BE2C (cell line): ENCODE results near the gene METTL26.

Experiments used
- DNase-seq: peaks from one replicate; pipeline ENCODE4 v3.0.0-alpha.2; 2020
- H3K27me3 ChIP-seq: fragments of 250-450 bp; sonication (Bioruptor Pico); 2 replicates; pipeline ENCODE4 v1.5.1; 2020; ENCODE audit warnings: mild to moderate bottlenecking
- H3K36me3 ChIP-seq: fragments of 250-450 bp; sonication (Bioruptor Pico); 2 replicates; pipeline ENCODE4 v1.5.1; 2020; ENCODE audit warnings: mild to moderate bottlenecking
- H3K4me1 ChIP-seq: fragments of 250-450 bp; sonication (Bioruptor Pico); 2 replicates; pipeline ENCODE4 v1.5.1; 2020
- H3K4me3 ChIP-seq: 2 replicates; pipeline ENCODE4 v1.5.1; 2011; ENCODE audit warnings: low read depth, low read length
- H3K9me3 ChIP-seq: fragments of 250-450 bp; sonication (Bioruptor Pico); 2 replicates; pipeline ENCODE4 v1.5.1; 2020
- CTCF ChIP-seq: IDR thresholded peaks from 2 replicates; pipeline ENCODE4 v1.5.1; 2012; ENCODE audit warnings: mild to moderate bottlenecking, low read depth, low read length

Gene METTL26

GRCh38 chr16:647173-647902 is 11.2 kb upstream of the METTL26 start:
- TF ChIP-seq CTCF = no peak
- DNase-seq = no peak
- Histone ChIP-seq H3K27me3 (no peaks in the 10 kb centered on the region), H3K4me1 (peaks cover 2% of the 10 kb centered on the region; the same call in 1 of the 2 replicates), H3K4me3 (no peak overlapping the region), H3K36me3 (no peaks in the 10 kb centered on the region), H3K9me3 (no peaks in the 10 kb centered on the region)

GRCh38 chr16:646679-647172 is 10.6 kb upstream of the METTL26 start:
- no peaks in the 10 kb centered on the region for H3K9me3 ChIP-seq
- no peak for DNase-seq
- no peak overlapping the region for H3K4me3 ChIP-seq
- H3K36me3 ChIP-seq = no peaks in the 10 kb centered on the region
- no peak for TF ChIP-seq CTCF
- peaks cover 2% of the 10 kb centered on the region; the same call in 1 of the 2 replicates for H3K4me1 ChIP-seq
- H3K27me3 ChIP-seq = no peaks in the 10 kb centered on the region

GRCh38 chr16:645852-646678 is 10.0 kb upstream of the METTL26 start:
- no peaks in the 10 kb centered on the region for H3K9me3 ChIP-seq
- DNase-seq = no peak
- TF ChIP-seq CTCF = no peak
- H3K36me3 ChIP-seq = no peaks in the 10 kb centered on the region
- no peaks in the 10 kb centered on the region for H3K27me3 ChIP-seq
- peaks cover 2% of the 10 kb centered on the region; the same call in 1 of the 2 replicates for H3K4me1 ChIP-seq
- no peak overlapping the region for H3K4me3 ChIP-seq

GRCh38 chr16:644556-644955 is 8.5 kb upstream of the METTL26 start:
- no peaks in the 10 kb centered on the region for H3K9me3 ChIP-seq
- DNase-seq = no peak
- peaks cover 2% of the 10 kb centered on the region; the same call in 1 of the 2 replicates for H3K4me1 ChIP-seq
- no peak overlapping the region for H3K4me3 ChIP-seq
- no peaks in the 10 kb centered on the region for H3K27me3 ChIP-seq
- TF ChIP-seq CTCF = no peak
- H3K36me3 ChIP-seq = no peaks in the 10 kb centered on the region

GRCh38 chr16:643050-643368 is 6.9 kb upstream of the METTL26 start:
- peaks cover 4% of the 10 kb centered on the region for H3K4me1 ChIP-seq
- no peaks in the 10 kb centered on the region for H3K36me3 ChIP-seq
- peak overlapping the region; percentile 65 for H3K4me3 ChIP-seq
- no peak for TF ChIP-seq CTCF
- H3K27me3 ChIP-seq = no peaks in the 10 kb centered on the region
- no peak for DNase-seq
- H3K9me3 ChIP-seq = no peaks in the 10 kb centered on the region
